ENCODE measurements around the gene KLK8. TPM values are rescaled to one million over a fixed set of nuclear protein-coding genes. Genes with fewer than 3 reads are reported as not detected.
A peak's percentile ranks its signal among the peaks of the same experiment; 100 is the strongest.

Gene KLK8
- polyA plus RNA-seq, 3 donors, result not detected

GRCh38 chr19:50981587-50982146, 19.7 kb downstream of the KLK8 start:
- peaks cover 31 to 50% (median 32%) of the 10 kb centered on the region in 3 donors for H3K27me3 Mint-ChIP-seq (ENCODE audit: low read depth in 3 of 3)
- no peaks in the 10 kb centered on the region for H3K36me3 ChIP-seq (replicated peaks in 1 of 2; ENCODE audit: control insufficient read depth in 1 of 2, insufficient read depth in 2 of 2, low read length in 2 of 2)
- 66% methylated on average over 10 of the region's 11 CpGs for WGBS (ENCODE audit: insufficient coverage)

GRCh38 chr19:50980208-50980607, 21.2 kb downstream of the KLK8 start:
- H3K36me3 ChIP-seq (replicated peaks in 1 of 2; ENCODE audit: control insufficient read depth in 1 of 2, insufficient read depth in 2 of 2, low read length in 2 of 2), result no peaks in the 10 kb centered on the region
- H3K79me2 ChIP-seq (ENCODE audit: insufficient read depth, low read length), result no peaks in the 10 kb centered on the region
- no peak overlapping the region for H3K9ac ChIP-seq (ENCODE audit: insufficient read depth, low read length, poor library complexity, severe bottlenecking)
- H3K4me1 ChIP-seq (ENCODE audit: control insufficient read depth in 1 of 2, insufficient read depth in 2 of 2, low read length in 2 of 2), result no peaks in the 10 kb centered on the region
- intact Hi-C loops (cut with micrococcal nuclease), result no loop called here
- H3K36me3 Mint-ChIP-seq, result no peaks in the 10 kb centered on the region
- peaks cover 0 to 7% of the 10 kb centered on the region in 2 donors for H3K27me3 ChIP-seq (ENCODE audit: control insufficient read depth in 2 of 2, insufficient read depth in 2 of 2, low read length in 2 of 2)
- peaks cover 0 to 5% (median 1%) of the 10 kb centered on the region in 7 donors for H3K9me3 Mint-ChIP-seq
- no peak overlapping the region for H3K4me3 ChIP-seq (replicated peaks in 1 of 3; ENCODE audit: low read depth in 2 of 3, low read length in 3 of 3)
- no peak for DNase-seq
- H3K4me3 Mint-ChIP-seq, result no peak overlapping the region
- H3K9me3 ChIP-seq (replicated peaks in 1 of 2; ENCODE audit: control insufficient read depth in 1 of 2, insufficient read depth in 1 of 2, low read length in 2 of 2), result no peaks in the 10 kb centered on the region
- H4K20me1 ChIP-seq (ENCODE audit: insufficient read depth, low read length), result no peaks in the 10 kb centered on the region
- H3K27ac ChIP-seq (ENCODE audit: low read depth in 1 of 2, low read length in 2 of 2), result no peak overlapping the region
- no peak overlapping the region for H2AFZ ChIP-seq (ENCODE audit: insufficient read depth, low read depth, low read length, poor library complexity, severe bottlenecking)
- no peak overlapping the region for H3K4me2 ChIP-seq (replicated peaks; ENCODE audit: extremely low read depth, low read length, poor library complexity, severe bottlenecking)
- H3K27me3 Mint-ChIP-seq (ENCODE audit: low read depth in 3 of 3), result peaks cover 24 to 45% (median 25%) of the 10 kb centered on the region in 3 donors
- no peak overlapping the region for H3K27ac Mint-ChIP-seq
- no peaks in the 10 kb centered on the region for H3K4me1 Mint-ChIP-seq
- TF ChIP-seq, protein P1, sequence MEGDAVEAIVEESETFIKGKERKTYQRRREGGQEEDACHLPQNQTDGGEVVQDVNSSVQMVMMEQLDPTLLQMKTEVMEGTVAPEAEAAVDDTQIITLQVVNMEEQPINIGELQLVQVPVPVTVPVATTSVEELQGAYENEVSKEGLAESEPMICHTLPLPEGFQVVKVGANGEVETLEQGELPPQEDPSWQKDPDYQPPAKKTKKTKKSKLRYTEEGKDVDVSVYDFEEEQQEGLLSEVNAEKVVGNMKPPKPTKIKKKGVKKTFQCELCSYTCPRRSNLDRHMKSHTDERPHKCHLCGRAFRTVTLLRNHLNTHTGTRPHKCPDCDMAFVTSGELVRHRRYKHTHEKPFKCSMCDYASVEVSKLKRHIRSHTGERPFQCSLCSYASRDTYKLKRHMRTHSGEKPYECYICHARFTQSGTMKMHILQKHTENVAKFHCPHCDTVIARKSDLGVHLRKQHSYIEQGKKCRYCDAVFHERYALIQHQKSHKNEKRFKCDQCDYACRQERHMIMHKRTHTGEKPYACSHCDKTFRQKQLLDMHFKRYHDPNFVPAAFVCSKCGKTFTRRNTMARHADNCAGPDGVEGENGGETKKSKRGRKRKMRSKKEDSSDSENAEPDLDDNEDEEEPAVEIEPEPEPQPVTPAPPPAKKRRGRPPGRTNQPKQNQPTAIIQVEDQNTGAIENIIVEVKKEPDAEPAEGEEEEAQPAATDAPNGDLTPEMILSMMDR (IDR thresholded peaks at IDR 0.05), result no peak
- WGBS (ENCODE audit: insufficient coverage), result 81% methylated on average over 13 of the region's 13 CpGs

More at GRCh38 chr19:50981587-50982146, 19.7 kb downstream of the KLK8 start:
- Mint-ChIP-seq H3K4me3 (no peak overlapping the region), H3K4me1 (no peaks in the 10 kb centered on the region), H3K9me3 (peaks cover 0 to 9% (median 2%) of the 10 kb centered on the region in 7 donors), H3K27ac (peak overlapping the region in 1 of 7 donors; percentile 69), H3K36me3 (no peaks in the 10 kb centered on the region)
- TF ChIP-seq, protein P1 (IDR thresholded peaks at IDR 0.05), result no peak
- intact Hi-C loops (cut with micrococcal nuclease), result no loop called here
- no peaks in the 10 kb centered on the region for H4K20me1 ChIP-seq (ENCODE audit: insufficient read depth, low read length)
- no peak overlapping the region for H3K4me2 ChIP-seq (replicated peaks; ENCODE audit: extremely low read depth, low read length, poor library complexity, severe bottlenecking)
- no peaks in the 10 kb centered on the region for H3K9me3 ChIP-seq (replicated peaks in 1 of 2; ENCODE audit: control insufficient read depth in 1 of 2, insufficient read depth in 1 of 2, low read length in 2 of 2)
- H3K9ac ChIP-seq (ENCODE audit: insufficient read depth, low read length, poor library complexity, severe bottlenecking), result no peak overlapping the region
- no peaks in the 10 kb centered on the region for H3K79me2 ChIP-seq (ENCODE audit: insufficient read depth, low read length)
- H3K27me3 ChIP-seq (ENCODE audit: control insufficient read depth in 2 of 2, insufficient read depth in 2 of 2, low read length in 2 of 2), result peaks cover 0 to 7% of the 10 kb centered on the region in 2 donors
- H3K27ac ChIP-seq (ENCODE audit: low read depth in 1 of 2, low read length in 2 of 2), result no peak overlapping the region
- no peak for DNase-seq
- H3K4me1 ChIP-seq (ENCODE audit: control insufficient read depth in 1 of 2, insufficient read depth in 2 of 2, low read length in 2 of 2), result no peaks in the 10 kb centered on the region
- H2AFZ ChIP-seq (ENCODE audit: insufficient read depth, low read depth, low read length, poor library complexity, severe bottlenecking), result no peak overlapping the region
- H3K4me3 ChIP-seq (replicated peaks in 1 of 3; ENCODE audit: low read depth in 2 of 3, low read length in 3 of 3), result no peak overlapping the region
